Psoas muscle (tissue), 7 donors: Measurements from ENCODE around the gene OSTN. TPM values are rescaled to one million over a fixed set of nuclear protein-coding genes. Genes with fewer than 3 reads are reported as not detected.

Experiments
- polyA plus RNA-seq, 3 donors: library from polyadenylated mRNA; stranded (reverse); fragments of 200-250 nt; gene quantifications; one replicate each; pipeline ENCODE4 v1.2.3, GENCODE V29; 2013
- total RNA-seq, 4 donors: library from RNA; stranded (reverse); fragmentation: NEBNext Ultra II Directional in 2 of 4; extraction: Animal tissue kit (Norgen Biotek cat#: 25700) in 2 of 4; gene quantifications; one replicate each; pipeline versions ENCODE4 v1.2.1 to v1.2.4, GENCODE V29; 2021 to 2023
- donor health status: healthy with polysubstance abuse.
- donor health status: DM: no; HTN: no; CAD: no; lungs with moderate emphysema.
- donor health status: Bipolar disorder and iron deficiency.
- donor health status: healthy.
- donor health status: DM: no; HTN: no; CAD: no.
- donor health status: DM: no; HTN: no; CAD: no.
- donor health status: DM: yes; HTN: yes; CAD: no.

The OSTN gene
- total and polyA plus RNA-seq, 7 donors, result 0.05 to 0.34 (median 0.16) TPM; not detected in 3

Other genes with a start within 250 kb of the OSTN start
- gene CCDC50, start 130.2 kb downstream of the OSTN start, total RNA-seq, result 10 to 100 TPM; 27.6 to 41.5 (median 33.3) TPM
- gene CCDC50, start 130.2 kb downstream of the OSTN start, polyA plus RNA-seq, result 10 to 100 TPM; 15.4 to 24.0 (median 17.7) TPM
- gene UTS2B, start 131.3 kb downstream of the OSTN start, total RNA-seq, result under 1 TPM in 1 of 4 donors, not detected in 3; 0.22 TPM
- under 1 TPM; 0.03 to 0.06 (median 0.05) TPM for gene UTS2B, start 131.3 kb downstream of the OSTN start, polyA plus RNA-seq